GM12878 (cell line): ENCODE measurements around the gene MT1X. TPM values are rescaled to one million over a fixed set of nuclear protein-coding genes. Genes with fewer than 3 reads are reported as not detected.

Experiments
- ATAC-seq: fragments of 200-7000 bp; cut with Tn5 transposase; 3 replicates; pipeline ENCODE4 v1.9.1; 2020; ENCODE audit warnings: mild to moderate bottlenecking, moderate library complexity
- BruUV-seq: library from RNA; stranded (reverse); fragments of 400-500 nt; replicated peaks from 2 replicates; lab custom pipeline; 2021; lab: Mats Ljungman, UMichigan
- CTCF ChIA-PET: fragments of 300-600 bp; sonication (Branson Sonifier 250); formaldehyde crosslinking; extraction: SDS; loops from one replicate; lab custom pipeline; 2021; ENCODE audit warnings: inconsistent platforms; lab: Yijun Ruan, JAX
- POLR2A ChIA-PET: fragments of 350-600 bp; formaldehyde crosslinking; extraction: SDS; loops from one replicate; lab custom pipeline; 2021; ENCODE audit warnings: inconsistent platforms; lab: Charles Lee
- RAD21 ChIA-PET: fragments of 300-600 bp; sonication (Branson Sonifier 250); formaldehyde crosslinking; loops from one replicate; lab custom pipeline; 2023; ENCODE audit warnings: antibody characterized with exemption; ENCODE audit not compliant: unreplicated experiment; lab: Charles Lee
- SMC1A ChIA-PET: fragments of 300-600 bp; sonication (Branson Sonifier 250); formaldehyde crosslinking; loops from one replicate; lab custom pipeline; 2023; ENCODE audit not compliant: unreplicated experiment, uncharacterized antibody; lab: Charles Lee
- DNase-seq: peaks from one replicate; pipeline ENCODE4 v3.0.0-alpha.2; 2011; ENCODE audit warnings: low read depth, low spot score
- FAIRE-seq: peaks from 3 replicates; lab custom pipeline; 2011; peaks lifted over from hg19 to GRCh38; lab: Jason Lieb, UNC
- H2AFZ ChIP-seq: 2 replicates; pipeline ENCODE4 v1.6.0; 2011; ENCODE audit warnings: low read depth, low read length, control low read depth; ENCODE audit not compliant: control insufficient read depth
- H3K27ac ChIP-seq: 2 replicates; pipeline ENCODE4 v1.5.1; 2011; ENCODE audit warnings: control low read depth; ENCODE audit not compliant: control insufficient read depth, insufficient read depth
- H3K27me3 ChIP-seq, 2 experiments: replicated peaks in 1 of 2; 2 replicates each; pipeline versions ENCODE4 v1.6.0 to v1.6.1; 2011; ENCODE audit warnings: low read length in 1 of 2; ENCODE audit not compliant: control insufficient read depth in 2 of 2, insufficient read depth in 2 of 2
- H3K36me3 ChIP-seq, 2 experiments: 2 replicates each; pipeline ENCODE4 v1.5.1; 2011; ENCODE audit warnings: low read length in 1 of 2; ENCODE audit not compliant: control insufficient read depth in 2 of 2, insufficient read depth in 2 of 2
- H3K4me1 ChIP-seq: 2 replicates; pipeline ENCODE4 v1.6.1; 2011; ENCODE audit warnings: mild to moderate bottlenecking, low read length, moderate library complexity, mixed read lengths; ENCODE audit not compliant: control insufficient read depth, insufficient read depth
- H3K4me2 ChIP-seq: 2 replicates; pipeline ENCODE4 v1.6.0; 2011; ENCODE audit warnings: control low read depth; ENCODE audit not compliant: control insufficient read depth, insufficient read depth
- H3K4me3 ChIP-seq: fragments of 200-600 bp; sonication (generic); 2 replicates; pipeline ENCODE4 v1.5.1; 2016
- H3K79me2 ChIP-seq: 2 replicates; pipeline ENCODE4 v1.6.0; 2011; ENCODE audit warnings: low read length; ENCODE audit not compliant: control insufficient read depth, insufficient read depth
- H3K9ac ChIP-seq: 2 replicates; pipeline ENCODE4 v1.8.0; 2011; ENCODE audit warnings: low read length, control low read depth, mixed read lengths; ENCODE audit not compliant: control insufficient read depth, insufficient read depth
- H3K9me3 ChIP-seq: replicated peaks from 3 replicates; pipeline ENCODE4 v1.5.1; 2011; ENCODE audit warnings: mild to moderate bottlenecking, low read length; ENCODE audit not compliant: control insufficient read depth, insufficient read depth
- H4K20me1 ChIP-seq: 2 replicates; pipeline ENCODE4 v1.6.0; 2011; ENCODE audit not compliant: control insufficient read depth, insufficient read depth
- BACH1 ChIP-seq: fragments of 450-650 bp; IDR thresholded peaks from 2 replicates; pipeline ENCODE4 v1.6.1; 2017; ENCODE audit warnings: mild to moderate bottlenecking, borderline replicate concordance
- FOXM1 ChIP-seq: IDR thresholded peaks from 2 replicates; pipeline ENCODE4 v1.6.1; 2012; ENCODE audit warnings: low read depth, mild to moderate bottlenecking, inconsistent platforms, low read length, moderate library complexity
- HDGF ChIP-seq: fragments of 450-650 bp; IDR thresholded peaks from 2 replicates; pipeline ENCODE4 v1.6.1; 2016; ENCODE audit warnings: antibody characterized with exemption
- IKZF1 ChIP-seq: fragments of 450-650 bp; conservative IDR thresholded peaks from 2 replicates; pipeline ENCODE4 v1.6.1; 2017; ENCODE audit warnings: antibody characterized with exemption, mild to moderate bottlenecking
- IKZF2 ChIP-seq, 2 experiments: fragments of 450-650 bp; IDR thresholded peaks; 2 replicates each; pipeline ENCODE4 v1.6.1; 2017; ENCODE audit warnings: mild to moderate bottlenecking in 2 of 2, moderate library complexity in 2 of 2
- NR2F1 ChIP-seq: fragments of 450-650 bp; conservative IDR thresholded peaks from 2 replicates; pipeline ENCODE4 v1.6.1; 2017; ENCODE audit warnings: mild to moderate bottlenecking
- POU2F2 ChIP-seq: IDR thresholded peaks from 3 replicates; pipeline ENCODE4 v1.6.1; 2011; ENCODE audit warnings: low read depth, mild to moderate bottlenecking, low read length, borderline replicate concordance
- RAD51 ChIP-seq: fragments of 450-650 bp; IDR thresholded peaks from 2 replicates; pipeline ENCODE4 v1.6.1; 2016; ENCODE audit warnings: moderate library complexity, mild to moderate bottlenecking, inconsistent platforms
- SUPT20H ChIP-seq: IDR thresholded peaks from 2 replicates; pipeline ENCODE4 v1.6.1; 2011; ENCODE audit warnings: low read depth, mild to moderate bottlenecking, low read length, moderate library complexity, borderline replicate concordance; ENCODE audit not compliant: control insufficient read depth
- TCF12 ChIP-seq: IDR thresholded peaks from 2 replicates; pipeline ENCODE4 v1.6.1; 2011; ENCODE audit warnings: low read depth, mild to moderate bottlenecking, low read length
- ZNF207 ChIP-seq: fragments of 450-650 bp; IDR thresholded peaks from 2 replicates; pipeline ENCODE4 v1.6.1; 2014; ENCODE audit warnings: antibody characterized with exemption, mild to moderate bottlenecking, borderline replicate concordance
- WGBS: methylation state at CpG from one replicate; pipeline ENCODE4 v1.1.6; 2016; ENCODE audit warnings: low lambda C conversion rate; ENCODE audit not compliant: insufficient replicate concordance, insufficient coverage; ENCODE audit errors: missing lambda C conversion rate; 5-methylcytosine and 5-hydroxymethylcytosine counted together
- in situ Hi-C: fragments of 300-500 bp; cut with MboI; formaldehyde crosslinking; loops from 9 replicates; pipeline ENCODE4 v1.14.3; 2018; ENCODE audit warnings: mixed read lengths
- intact Hi-C: fragments of 100-400 bp; cut with micrococcal nuclease; formaldehyde crosslinking; loops from one replicate; pipeline ENCODE4 v1.14.2; 2022; ENCODE audit not compliant: unreplicated experiment
- polyA plus RNA-seq, 11 experiments: library from polyadenylated mRNA; depleted of rRNA in 4 of 11; unstranded in 6 of 11; stranded (reverse) in 5 of 11; fragments of >200 nt; fragmentation: Nextera tagmentation in 4 of 11; fragmentation: Illumina TruSeq in 1 of 11; extraction: Ambion mirVana in 4 of 11; extraction: Trizol in 1 of 11; gene quantifications; 1 replicate in 1 of 11; 2 replicates in 10 of 11; pipeline versions ENCODE4 v1.2.1 to v1.2.3, GENCODE V29; 2011 to 2016; ENCODE audit warnings: inconsistent platforms in 2 of 11, missing spikeins in 2 of 11, low read depth in 1 of 11
- total RNA-seq, 4 experiments: library from RNA; depleted of rRNA in 3 of 4; stranded (reverse); fragments of >200 nt in 3 of 4; fragmentation: Illumina TruSeq in 1 of 4; extraction: Trizol in 1 of 4; gene quantifications; 2 replicates each; pipeline versions ENCODE4 v1.2.1 to v1.2.3, GENCODE V29; 2013 to 2021
- TF ChIP-seq, protein P1 (sequence below): fragments of 150-350 bp; IDR thresholded peaks from 2 replicates; pipeline ENCODE4 v1.6.1; 2014; ENCODE audit warnings: mild to moderate bottlenecking, low read depth, low read length
- TF ChIP-seq, protein P2 (sequence below): fragments of 450-650 bp; IDR thresholded peaks from 2 replicates; pipeline ENCODE4 v1.6.1; 2016; ENCODE audit warnings: mild to moderate bottlenecking
- TF ChIP-seq, protein P3 (sequence below): fragments of 450-650 bp; conservative IDR thresholded peaks from 2 replicates; pipeline ENCODE4 v1.6.1; 2017; ENCODE audit warnings: mild to moderate bottlenecking, moderate library complexity
- TF ChIP-seq, protein P4 (sequence below): IDR thresholded peaks from 2 replicates; pipeline ENCODE4 v1.6.1; 2012; ENCODE audit warnings: low read depth, low read length, improper control_type of control experiment

The MT1X gene
- total and polyA plus RNA-seq, 10 of the 15 experiments (the other 5 are each of a cell fraction or from before 2014, with no cell fraction given) = 5.8 to 65.6 (median 15.4) TPM

DNA sequence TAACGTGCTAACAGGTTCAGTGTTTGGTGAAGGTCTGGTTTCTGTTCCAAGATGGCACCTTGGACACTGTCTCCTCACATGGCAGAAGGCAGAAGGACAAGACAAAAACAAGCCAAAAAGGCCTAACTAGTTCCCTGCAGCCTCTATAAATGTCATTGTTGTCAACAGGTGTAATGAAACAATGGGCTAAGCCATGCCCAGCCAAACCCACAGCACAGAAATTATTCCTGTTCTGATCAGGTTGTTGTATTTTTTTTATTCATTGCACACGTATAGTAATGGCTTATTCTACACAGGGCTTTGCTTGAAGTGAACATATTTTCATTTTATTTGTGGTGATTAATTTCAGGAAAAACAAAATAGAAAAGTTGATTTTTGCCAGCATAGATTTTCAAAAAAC lies 31.5 kb downstream of the MT1X start:
- WGBS = 62% methylated on average over 2 of the region's 2 CpGs
- TF ChIP-seq IKZF2 (IDR thresholded peaks at IDR 0.05) = no peak
- TF ChIP-seq, protein P1, sequence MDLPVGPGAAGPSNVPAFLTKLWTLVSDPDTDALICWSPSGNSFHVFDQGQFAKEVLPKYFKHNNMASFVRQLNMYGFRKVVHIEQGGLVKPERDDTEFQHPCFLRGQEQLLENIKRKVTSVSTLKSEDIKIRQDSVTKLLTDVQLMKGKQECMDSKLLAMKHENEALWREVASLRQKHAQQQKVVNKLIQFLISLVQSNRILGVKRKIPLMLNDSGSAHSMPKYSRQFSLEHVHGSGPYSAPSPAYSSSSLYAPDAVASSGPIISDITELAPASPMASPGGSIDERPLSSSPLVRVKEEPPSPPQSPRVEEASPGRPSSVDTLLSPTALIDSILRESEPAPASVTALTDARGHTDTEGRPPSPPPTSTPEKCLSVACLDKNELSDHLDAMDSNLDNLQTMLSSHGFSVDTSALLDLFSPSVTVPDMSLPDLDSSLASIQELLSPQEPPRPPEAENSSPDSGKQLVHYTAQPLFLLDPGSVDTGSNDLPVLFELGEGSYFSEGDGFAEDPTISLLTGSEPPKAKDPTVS = no peak
- TF ChIP-seq BACH1 = no peak
- TF ChIP-seq FOXM1 = no peak
- no peak for TF ChIP-seq NR2F1
- no peak for TF ChIP-seq IKZF1
- TF ChIP-seq, protein P2, sequence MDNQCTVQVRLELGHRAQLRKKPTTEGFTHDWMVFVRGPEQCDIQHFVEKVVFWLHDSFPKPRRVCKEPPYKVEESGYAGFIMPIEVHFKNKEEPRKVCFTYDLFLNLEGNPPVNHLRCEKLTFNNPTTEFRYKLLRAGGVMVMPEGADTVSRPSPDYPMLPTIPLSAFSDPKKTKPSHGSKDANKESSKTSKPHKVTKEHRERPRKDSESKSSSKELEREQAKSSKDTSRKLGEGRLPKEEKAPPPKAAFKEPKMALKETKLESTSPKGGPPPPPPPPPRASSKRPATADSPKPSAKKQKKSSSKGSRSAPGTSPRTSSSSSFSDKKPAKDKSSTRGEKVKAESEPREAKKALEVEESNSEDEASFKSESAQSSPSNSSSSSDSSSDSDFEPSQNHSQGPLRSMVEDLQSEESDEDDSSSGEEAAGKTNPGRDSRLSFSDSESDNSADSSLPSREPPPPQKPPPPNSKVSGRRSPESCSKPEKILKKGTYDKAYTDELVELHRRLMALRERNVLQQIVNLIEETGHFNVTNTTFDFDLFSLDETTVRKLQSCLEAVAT = no peak
- TF ChIP-seq TCF12 = no peak
- no peak for TF ChIP-seq POU2F2
- TF ChIP-seq, protein P3, sequence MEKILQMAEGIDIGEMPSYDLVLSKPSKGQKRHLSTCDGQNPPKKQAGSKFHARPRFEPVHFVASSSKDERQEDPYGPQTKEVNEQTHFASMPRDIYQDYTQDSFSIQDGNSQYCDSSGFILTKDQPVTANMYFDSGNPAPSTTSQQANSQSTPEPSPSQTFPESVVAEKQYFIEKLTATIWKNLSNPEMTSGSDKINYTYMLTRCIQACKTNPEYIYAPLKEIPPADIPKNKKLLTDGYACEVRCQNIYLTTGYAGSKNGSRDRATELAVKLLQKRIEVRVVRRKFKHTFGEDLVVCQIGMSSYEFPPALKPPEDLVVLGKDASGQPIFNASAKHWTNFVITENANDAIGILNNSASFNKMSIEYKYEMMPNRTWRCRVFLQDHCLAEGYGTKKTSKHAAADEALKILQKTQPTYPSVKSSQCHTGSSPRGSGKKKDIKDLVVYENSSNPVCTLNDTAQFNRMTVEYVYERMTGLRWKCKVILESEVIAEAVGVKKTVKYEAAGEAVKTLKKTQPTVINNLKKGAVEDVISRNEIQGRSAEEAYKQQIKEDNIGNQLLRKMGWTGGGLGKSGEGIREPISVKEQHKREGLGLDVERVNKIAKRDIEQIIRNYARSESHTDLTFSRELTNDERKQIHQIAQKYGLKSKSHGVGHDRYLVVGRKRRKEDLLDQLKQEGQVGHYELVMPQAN = no peak
- no peak for TF ChIP-seq SUPT20H
- no peak for TF ChIP-seq HDGF
- TF ChIP-seq, protein P4, sequence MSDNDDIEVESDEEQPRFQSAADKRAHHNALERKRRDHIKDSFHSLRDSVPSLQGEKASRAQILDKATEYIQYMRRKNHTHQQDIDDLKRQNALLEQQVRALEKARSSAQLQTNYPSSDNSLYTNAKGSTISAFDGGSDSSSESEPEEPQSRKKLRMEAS = no peak
- no peak for TF ChIP-seq ZNF207
- no peak for TF ChIP-seq RAD51
- Histone ChIP-seq H3K36me3 (no peaks in the 10 kb centered on the region), H3K27ac (no peak overlapping the region), H3K4me2 (no peak overlapping the region), H3K4me3 (no peak overlapping the region), H4K20me1 (no peaks in the 10 kb centered on the region), H2AFZ (no peak overlapping the region), H3K4me1 (peaks cover 2% of the 10 kb centered on the region; the same call in 1 of the 2 replicates), H3K9me3 (no peaks in the 10 kb centered on the region; the same call in 2 of the 3 replicates), H3K79me2 (no peaks in the 10 kb centered on the region), H3K27me3 (no peaks in the 10 kb centered on the region), H3K9ac (no peak overlapping the region)
- RAD21 ChIA-PET = no interaction called here
- in situ Hi-C loops (no loop called here), intact Hi-C loops (no loop called here)
- FAIRE-seq (no peak), DNase-seq (no peak), ATAC-seq (no peak)
- BruUV-seq = no TSS peak
- POLR2A ChIA-PET = no interaction called here
- SMC1A ChIA-PET = no interaction called here
- CTCF ChIA-PET = interaction anchor here (0.7 kb wide), 1 partner anchor 12 kb away, joined by 5 read pairs; no protein-coding TSS in a partner anchor
